ENCODE data around the gene CDK4.

CDK4 gene

GRCh38 chr12:57755454-57756372, 3.6 kb upstream of the CDK4 start:
- DNase-seq (ENCODE audit: low read depth): peak; percentile 20

GRCh38 chr12:57755194-57755453, 3.0 kb upstream of the CDK4 start:
- no peak for DNase-seq (ENCODE audit: low read depth)

GRCh38 chr12:57754411-57755193, 2.5 kb upstream of the CDK4 start, which contains the start of gene MARCHF9:
TSS of gene MARCHF9 (plus strand) at chr12:57755103. CDS start at chr12:57755529, 426 bp downstream.
- DNase-seq (ENCODE audit: low read depth): peak; percentile 51

DNA sequence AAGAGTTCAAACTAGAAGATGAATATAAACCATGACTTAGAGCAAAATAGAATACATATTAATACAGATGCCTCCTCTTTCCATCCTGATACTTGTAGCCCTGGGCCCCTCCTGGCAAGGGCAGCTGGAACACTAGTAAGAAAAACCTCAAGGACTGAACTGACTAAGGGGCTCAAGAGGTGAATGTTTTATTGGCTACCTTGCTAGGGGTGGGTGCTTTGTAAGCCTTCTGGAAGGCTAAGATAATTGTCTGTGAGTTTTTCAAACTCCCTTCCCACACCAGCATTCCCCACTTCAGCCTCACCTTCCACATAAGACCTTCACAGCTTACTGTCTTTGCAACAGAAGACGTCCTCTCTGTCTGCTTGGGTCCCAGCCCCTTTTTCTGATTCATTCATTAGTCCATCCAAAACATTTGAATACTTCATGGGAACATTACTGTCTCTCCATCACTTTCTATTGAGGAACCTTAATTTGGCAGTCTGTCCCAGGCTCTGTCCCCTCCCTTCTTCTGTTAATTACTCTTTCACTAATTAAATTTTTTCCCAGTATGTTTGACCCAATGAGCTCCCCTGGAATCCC, 1.7 kb upstream of the CDK4 start:
- no peak for DNase-seq (ENCODE audit: low read depth)

GRCh38 chr12:57752668-57753000, 524 bp upstream of the CDK4 start:
- no peak for DNase-seq (ENCODE audit: low read depth)

GRCh38 chr12:57751432-57751787, 700 bp downstream of the CDK4 start:
- no peak for DNase-seq (ENCODE audit: low read depth)

- DNase-seq (ENCODE audit: low read depth): no peak
Measured at GRCh38 chr12:57750561-57751431, 1.3 kb downstream of the CDK4 start.

GRCh38 chr12:57749061-57749460, 3.0 kb downstream of the CDK4 start:
- DNase-seq (ENCODE audit: low read depth): no peak

- no peak for DNase-seq (ENCODE audit: low read depth)
Measured at GRCh38 chr12:57746025-57746424, 6.1 kb downstream of the CDK4 start.

GRCh38 chr12:57745485-57745881, 6.6 kb downstream of the CDK4 start:
- DNase-seq (ENCODE audit: low read depth): peak; percentile 27

- peak; percentile 98 for DNase-seq (ENCODE audit: low read depth)
Measured at GRCh38 chr12:57744777-57745484, 7.2 kb downstream of the CDK4 start, which contains the start of gene TSPAN31. TSS of gene TSPAN31 (plus strand) at chr12:57745039. CDS start at chr12:57745155, 116 bp downstream.

DNA sequence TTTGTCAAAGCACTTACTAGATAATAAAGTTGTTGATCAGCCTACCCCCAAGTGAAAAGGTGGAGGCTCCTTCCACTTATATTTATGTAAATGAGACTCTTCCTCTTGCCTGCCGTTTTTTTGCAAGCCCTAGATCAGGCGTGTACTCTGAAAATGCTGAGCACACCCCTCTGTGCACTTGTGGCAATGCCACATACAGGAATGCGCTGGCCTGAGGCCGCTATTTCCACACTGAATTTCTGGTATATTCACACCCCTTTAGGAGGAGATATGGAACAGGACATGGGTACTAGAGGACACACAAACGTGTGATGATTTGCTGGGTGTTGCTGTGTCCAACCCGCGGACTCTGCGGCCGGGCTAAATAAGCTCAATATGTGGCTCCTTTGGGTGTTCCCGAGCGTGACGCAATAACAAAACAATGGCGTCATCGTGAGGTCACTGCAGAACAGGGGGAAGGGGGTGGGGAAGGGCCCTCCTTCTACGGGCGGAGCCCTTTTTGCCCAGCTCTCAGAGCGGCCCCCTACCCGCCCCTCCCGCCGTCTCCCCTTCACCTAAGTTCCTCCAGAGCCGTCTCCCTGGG, 7.8 kb downstream of the CDK4 start:
- no peak for DNase-seq (ENCODE audit: low read depth)

GRCh38 chr12:57743769-57744168, 8.3 kb downstream of the CDK4 start:
- no peak for DNase-seq (ENCODE audit: low read depth)

- no peak for DNase-seq (ENCODE audit: low read depth)
Measured at GRCh38 chr12:57741844-57742738, 10.0 kb downstream of the CDK4 start.

DNA sequence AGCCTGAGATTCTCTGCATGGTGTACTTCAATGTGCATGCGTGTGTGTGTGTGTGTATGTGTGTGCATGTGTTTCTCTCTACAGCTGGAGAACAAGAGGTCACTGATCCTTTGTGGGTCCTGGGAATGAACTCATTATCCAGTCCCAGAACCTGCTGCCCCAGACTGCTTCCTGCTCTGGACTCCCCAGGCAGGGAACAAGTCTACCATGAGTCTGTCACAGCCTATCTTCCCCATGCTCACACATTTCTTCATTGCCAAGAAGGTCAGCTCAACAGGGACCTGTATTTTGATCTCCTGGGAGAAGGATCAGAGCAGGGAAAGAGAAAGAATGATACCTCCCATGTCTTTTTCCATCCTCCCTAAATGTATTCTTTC, 10.7 kb downstream of the CDK4 start:
- no peak for DNase-seq (ENCODE audit: low read depth)

GRCh38 chr12:57740656-57741412, 11.3 kb downstream of the CDK4 start:
- DNase-seq (ENCODE audit: low read depth): no peak

DNA sequence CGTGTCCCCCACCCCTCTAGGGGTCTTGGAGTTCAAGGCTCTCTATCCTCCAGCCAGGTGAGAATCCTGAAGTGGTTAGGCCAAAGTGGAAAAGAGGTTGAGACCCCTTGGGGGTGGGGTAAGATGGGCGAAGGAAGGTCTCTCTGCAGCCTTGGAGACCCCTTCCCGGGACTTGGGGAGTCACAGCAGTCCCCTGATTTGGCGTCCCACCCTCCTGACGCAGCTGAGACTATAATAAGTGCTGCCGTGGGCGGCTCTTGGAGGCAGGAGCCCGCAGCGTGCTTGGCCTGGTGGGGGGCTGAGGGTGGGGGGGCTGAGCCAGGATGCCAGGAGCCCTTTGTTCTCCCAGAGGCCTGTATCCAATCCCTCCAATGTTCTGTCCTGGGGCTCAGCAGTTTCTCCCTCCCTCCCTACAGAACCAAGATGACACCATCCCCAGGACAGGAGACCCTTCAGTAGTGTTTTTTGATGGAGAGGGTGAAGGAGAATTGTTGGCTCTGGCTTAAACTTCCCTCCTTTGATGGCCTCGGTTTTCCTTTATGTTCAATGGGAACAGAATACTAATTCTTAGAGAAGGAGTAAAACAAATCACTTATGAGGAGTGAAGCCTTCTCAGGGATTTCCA, 12.1 kb downstream of the CDK4 start:
- no peak for DNase-seq (ENCODE audit: low read depth)

DNA sequence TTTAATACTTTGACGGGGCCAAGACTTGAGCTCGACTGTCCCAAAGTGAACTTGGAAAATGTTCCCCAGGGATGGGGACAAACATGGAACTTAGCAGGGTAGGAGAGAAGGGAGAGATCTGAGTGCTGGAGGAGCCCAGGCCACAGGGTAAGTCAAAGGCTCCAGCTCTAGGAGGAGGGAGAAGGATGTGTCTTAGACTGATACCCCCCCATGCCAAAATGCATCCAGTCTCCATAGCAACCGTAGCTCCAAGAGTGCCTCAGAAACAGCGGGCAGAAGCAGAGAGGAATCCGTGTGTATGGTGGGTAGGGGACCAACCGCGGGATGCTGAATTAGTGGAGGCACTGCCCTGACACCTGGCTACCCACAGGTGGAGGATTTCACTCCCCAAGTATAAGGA, 12.7 kb downstream of the CDK4 start:
- no peak for DNase-seq (ENCODE audit: low read depth)

Data from ELR (cell line).